Fibroblast of upper back skin (primary cell): ENCODE results near the gene PRSS1.
A peak's percentile ranks its signal among the peaks of the same experiment; 100 is the strongest.
"Not testable (repeated sequence)": the region's sequence is repeated elsewhere in the genome, so short reads cannot be mapped to it uniquely, and the experiment has no call there.

Source experiments
- DNase-seq: peaks from one replicate; pipeline ENCODE4 v3.0.0-alpha.2; 2013

The PRSS1 gene

GRCh38 chr7:142749218-142749993, at the start of gene PRSS1:
PRSS1 (plus strand) TSS chr7:142749472; CDS start chr7:142749485, 13 bp downstream.
- no peak for DNase-seq

DNA sequence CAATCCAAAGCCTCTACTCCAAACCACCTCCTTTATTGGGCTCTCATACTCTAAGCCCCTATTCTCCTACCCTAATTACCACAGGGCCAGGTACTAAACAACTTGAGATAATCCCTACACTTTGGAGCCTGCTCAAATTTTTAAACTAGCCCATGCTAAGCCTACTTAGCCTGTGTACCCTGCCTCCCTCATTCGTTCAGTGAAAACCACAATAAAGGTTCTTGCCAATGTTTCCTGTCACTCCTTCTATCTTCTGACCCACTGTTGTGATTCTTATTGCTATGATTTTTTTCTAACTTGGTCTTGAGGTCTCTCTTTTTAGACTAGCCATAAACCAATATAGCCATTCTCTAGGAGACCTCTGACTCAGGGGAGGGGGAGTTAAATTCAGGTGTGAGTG, 48.3 kb upstream of the PRSS1 start:
- not testable (repeated sequence) for DNase-seq

DNA sequence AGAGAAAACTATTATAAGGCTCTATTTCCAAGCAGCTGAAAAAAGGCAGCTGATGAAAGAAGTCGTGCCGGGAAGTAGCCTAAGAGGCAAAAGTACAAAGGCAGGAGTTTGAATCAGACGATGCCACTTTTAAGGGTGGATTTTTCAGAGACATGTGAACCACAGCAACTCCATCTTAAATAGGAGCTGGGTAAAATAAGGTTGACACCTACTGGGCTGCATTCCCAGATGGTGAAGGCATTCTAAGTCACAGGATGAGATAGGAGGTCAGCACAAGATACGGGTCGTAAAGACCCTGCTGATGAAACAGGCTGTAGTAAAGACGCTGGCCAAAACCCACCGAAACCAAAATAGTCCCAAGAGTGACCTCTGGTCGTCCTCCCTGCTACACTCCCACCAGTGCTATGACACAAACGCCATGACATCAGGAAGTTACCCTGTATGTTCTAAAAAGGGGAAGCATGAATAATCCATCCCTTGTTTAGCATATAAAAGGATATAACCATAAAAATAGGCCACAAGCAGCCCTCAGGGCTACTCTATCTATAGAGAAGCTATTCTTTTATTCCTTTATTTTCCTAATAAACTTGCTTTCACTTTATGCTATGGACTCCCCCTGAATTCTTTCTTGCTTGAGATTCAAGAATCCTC, 45.5 kb upstream of the PRSS1 start:
- DNase-seq: no peak

- not testable (repeated sequence) for DNase-seq
These were observed 40.5 kb upstream of the PRSS1 start for GRCh38 chr7:142708726-142709125.

GRCh38 chr7:142709921-142710320, 39.4 kb upstream of the PRSS1 start:
- DNase-seq: no peak

- no peak for DNase-seq
These were observed 38.1 kb upstream of the PRSS1 start for GRCh38 chr7:142711196-142711595.

DNA sequence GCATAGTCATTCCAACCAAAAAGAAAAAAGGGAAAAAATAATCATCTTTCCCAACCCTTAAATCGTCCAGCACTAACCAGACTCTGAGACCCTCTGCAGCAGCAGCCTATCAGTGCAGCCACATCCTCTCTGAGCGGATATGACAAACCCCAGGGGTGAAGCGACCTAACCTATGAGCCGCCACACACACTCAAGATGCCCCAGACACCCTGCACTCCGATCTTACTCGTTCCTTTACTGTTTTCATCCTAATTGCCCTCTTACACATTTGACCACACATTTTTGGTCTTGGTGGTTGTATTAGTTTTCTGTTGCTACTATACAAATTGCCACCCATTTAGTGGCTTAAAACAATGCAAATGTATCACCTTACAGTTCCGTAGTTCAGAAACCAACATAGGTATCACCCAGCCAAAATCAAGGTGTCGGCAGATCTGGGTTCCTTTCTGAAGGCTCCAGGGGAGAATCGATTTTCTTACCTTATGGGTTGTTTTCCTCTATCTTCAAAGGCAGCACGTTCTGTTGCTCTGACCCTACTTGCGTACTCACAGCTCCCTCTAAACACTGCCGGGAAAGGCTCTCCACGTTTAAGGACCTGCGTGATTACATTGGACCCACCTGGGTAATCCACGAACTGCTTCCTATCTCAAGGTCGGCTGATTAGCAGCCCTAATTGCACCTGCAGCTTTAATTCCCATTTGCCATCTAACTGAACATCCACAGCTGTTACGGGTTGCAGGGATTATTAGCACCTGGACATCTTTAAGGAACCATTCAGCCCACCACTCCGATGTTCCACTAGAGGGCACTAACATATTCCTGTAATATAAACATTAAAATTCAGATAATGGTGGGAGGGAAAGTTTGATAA, 37.3 kb upstream of the PRSS1 start:
- DNase-seq: peak; percentile 7

DNA sequence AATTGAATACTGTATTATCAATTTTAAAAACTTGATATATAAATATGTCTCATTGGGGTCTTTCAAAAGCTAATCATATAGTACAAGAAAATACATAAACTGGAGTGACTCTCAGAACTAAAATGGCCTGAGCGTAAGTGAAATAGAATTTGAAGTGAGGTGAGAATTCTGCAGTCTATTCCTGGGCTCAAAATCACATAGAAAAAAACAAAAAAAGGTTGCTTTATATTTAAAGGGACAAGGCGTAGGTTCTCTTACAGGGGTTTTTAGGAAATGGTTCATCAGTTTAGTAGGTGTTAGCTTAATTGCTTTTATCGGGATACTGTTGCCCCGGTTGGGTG, 36.7 kb upstream of the PRSS1 start:
- DNase-seq: no peak

DNA sequence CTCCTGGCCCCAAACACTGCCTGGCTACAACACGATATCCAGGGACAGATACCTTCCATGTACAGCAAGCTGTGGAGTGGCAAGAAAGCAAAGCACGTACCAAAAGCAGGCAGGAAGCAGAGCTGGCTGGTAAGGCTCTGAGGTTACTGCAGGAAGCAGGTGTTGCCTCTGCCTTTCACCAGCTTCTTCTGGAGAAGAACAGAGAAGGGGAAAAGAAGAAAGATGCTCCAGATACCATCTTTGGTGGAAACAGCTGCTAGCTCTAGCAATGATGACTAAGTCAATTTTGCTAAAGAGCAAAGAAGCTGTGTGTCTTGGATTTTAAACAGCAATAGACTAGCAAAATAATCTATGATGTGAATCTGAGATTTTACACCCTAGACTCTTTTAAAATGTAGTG, 34.9 kb upstream of the PRSS1 start:
- DNase-seq: no peak

DNA sequence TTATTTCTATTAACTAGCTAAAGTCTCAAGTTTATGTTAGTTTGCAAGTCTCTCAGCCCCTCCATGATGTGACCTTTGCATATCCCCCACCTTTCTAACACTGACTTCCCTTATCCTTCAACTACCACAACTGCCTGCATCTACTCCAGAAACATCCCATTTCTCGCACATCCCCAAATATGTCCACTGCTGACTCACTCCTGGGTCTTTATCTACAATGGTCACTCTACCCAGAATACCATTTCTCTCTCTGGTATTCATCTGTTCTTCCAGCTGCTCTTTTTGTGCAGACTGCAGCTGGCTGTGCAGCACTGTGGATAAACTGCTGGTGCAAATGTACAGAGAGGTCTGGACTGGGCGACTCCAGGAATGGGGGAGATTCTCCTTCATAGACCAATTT, 32.7 kb upstream of the PRSS1 start:
- DNase-seq: no peak

- no peak for DNase-seq
These were observed 31.8 kb upstream of the PRSS1 start for GRCh38 chr7:142717453-142717852.

DNA sequence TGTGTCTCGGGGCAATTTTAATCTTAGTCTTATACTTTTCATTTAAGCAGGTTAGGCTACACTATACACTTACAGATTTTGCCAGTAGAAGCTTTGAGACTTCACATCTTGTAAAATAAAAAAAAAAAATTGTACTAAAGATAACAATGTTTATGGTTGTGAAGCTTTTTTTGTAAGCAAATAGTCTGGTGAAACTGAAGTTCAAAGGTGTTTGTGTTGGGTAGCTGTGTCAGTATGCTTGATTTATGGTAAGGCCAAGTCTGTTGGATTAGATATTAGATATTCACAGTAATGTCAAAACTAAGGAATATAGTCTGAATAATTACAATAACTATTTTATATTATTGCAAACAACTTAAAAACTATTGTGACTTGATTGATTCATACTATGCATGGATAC, 31.0 kb upstream of the PRSS1 start:
- DNase-seq: no peak

GRCh38 chr7:142720172-142720773, 29.0 kb upstream of the PRSS1 start:
- DNase-seq: no peak

GRCh38 chr7:142720986-142721385, 28.3 kb upstream of the PRSS1 start:
- DNase-seq: no peak

GRCh38 chr7:142722248-142722794, 27.0 kb upstream of the PRSS1 start:
- no peak for DNase-seq

GRCh38 chr7:142733271-142733670, 16.0 kb upstream of the PRSS1 start:
- DNase-seq: no peak

DNA sequence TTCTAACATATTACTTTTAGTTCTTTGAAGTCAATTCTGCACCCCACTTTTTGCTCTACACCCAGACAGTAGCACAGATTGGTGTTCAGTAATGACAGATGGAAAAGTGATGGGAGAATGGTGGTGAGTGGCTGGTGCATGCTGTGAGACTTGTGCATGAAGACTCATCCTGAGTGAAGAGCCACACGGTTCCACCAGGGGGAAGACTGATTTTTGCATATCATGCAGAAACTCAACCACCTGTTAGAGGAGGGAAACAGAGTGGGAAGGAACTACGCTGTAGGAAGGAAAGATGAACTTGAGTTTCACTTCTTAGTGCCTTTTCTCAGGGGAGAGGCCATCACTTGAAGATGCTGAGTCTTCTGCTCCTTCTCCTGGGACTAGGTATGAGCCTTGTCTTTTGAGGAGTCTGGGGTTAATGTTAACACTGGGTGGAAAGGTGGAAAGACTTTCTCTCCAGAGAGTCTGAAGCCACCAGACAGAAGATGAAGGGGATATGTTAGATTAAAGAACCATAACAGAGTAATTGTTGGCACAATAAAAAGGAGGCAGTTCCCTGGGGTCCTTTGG, 9.3 kb upstream of the PRSS1 start:
- no peak for DNase-seq

DNA sequence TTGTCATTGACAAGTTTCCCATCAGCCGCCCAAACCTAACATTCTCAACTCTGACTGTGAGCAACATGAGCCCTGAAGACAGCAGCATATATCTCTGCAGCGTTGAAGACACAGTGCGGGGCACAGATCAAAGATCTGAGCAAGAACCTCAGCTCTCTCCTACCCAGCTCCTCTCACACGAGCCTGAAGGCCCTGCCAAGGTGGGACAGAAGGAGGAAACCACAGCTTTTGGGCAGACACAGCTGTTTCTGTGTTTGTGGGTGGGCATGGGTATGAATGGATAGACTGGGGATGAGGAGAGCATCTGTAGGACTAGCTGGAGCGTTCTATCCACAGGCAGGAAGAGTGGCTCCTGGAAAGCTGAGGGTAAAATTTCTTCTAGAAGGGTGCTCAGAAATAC, 8.5 kb upstream of the PRSS1 start:
- no peak for DNase-seq

- DNase-seq: not testable (repeated sequence)
These were observed 7.3 kb upstream of the PRSS1 start for GRCh38 chr7:142741932-142742331.

- peak; percentile 7 for DNase-seq
These were observed 4.1 kb upstream of the PRSS1 start for GRCh38 chr7:142745091-142745635.

DNA sequence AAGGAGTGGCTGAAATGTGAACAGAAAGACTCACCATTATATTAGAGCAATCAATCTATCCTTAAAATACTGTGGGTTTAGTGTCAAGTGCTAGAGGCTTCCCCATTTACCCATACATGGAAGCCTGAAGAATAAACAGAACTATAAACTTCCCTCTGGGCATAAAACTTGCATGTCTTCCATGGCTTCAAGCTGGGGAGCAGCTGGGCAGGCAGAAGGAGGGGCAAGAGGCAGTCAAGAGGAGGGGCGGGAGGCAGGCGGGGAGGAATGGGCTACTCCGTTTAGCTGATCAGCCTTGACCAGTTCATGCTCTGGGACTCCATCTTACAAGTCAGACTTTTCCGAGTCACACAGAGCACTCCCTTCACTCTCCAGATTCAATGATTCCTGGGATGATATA, 3.5 kb upstream of the PRSS1 start:
- DNase-seq: no peak

- no peak for DNase-seq
These were observed 3.0 kb upstream of the PRSS1 start for GRCh38 chr7:142746264-142746663.
